T-helper 1 cell treated with Interleukin-12 subunit alpha and Interleukin-12 subunit beta and Interleukin-4 antibody, amounts not matched to agents 30 μg/mL and 1 μg/mL, for 36 hours (primary cell): Measurements from ENCODE around the gene KCNE4.

ENCODE experiments used
- H3K27ac Mint-ChIP-seq: one replicate; pipeline ENCODE4 v1.8.0; 2021; ENCODE audit warnings: mild to moderate bottlenecking, mixed read lengths
- H3K27me3 Mint-ChIP-seq: one replicate; pipeline ENCODE4 v1.8.0; 2021; ENCODE audit warnings: low read depth, mixed read lengths
- H3K36me3 Mint-ChIP-seq: one replicate; pipeline ENCODE4 v1.8.0; 2021; ENCODE audit warnings: low read depth, mixed read lengths
- H3K4me1 Mint-ChIP-seq: one replicate; pipeline ENCODE4 v1.8.0; 2021; ENCODE audit warnings: low read depth, mixed read lengths
- H3K4me3 Mint-ChIP-seq: one replicate; pipeline ENCODE4 v1.8.0; 2021; ENCODE audit warnings: mild to moderate bottlenecking, moderate library complexity, mixed read lengths
- H3K9me3 Mint-ChIP-seq: one replicate; pipeline ENCODE4 v1.8.0; 2021; ENCODE audit warnings: mixed read lengths

The KCNE4 gene, protein sequence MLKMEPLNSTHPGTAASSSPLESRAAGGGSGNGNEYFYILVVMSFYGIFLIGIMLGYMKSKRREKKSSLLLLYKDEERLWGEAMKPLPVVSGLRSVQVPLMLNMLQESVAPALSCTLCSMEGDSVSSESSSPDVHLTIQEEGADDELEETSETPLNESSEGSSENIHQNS

DNA sequence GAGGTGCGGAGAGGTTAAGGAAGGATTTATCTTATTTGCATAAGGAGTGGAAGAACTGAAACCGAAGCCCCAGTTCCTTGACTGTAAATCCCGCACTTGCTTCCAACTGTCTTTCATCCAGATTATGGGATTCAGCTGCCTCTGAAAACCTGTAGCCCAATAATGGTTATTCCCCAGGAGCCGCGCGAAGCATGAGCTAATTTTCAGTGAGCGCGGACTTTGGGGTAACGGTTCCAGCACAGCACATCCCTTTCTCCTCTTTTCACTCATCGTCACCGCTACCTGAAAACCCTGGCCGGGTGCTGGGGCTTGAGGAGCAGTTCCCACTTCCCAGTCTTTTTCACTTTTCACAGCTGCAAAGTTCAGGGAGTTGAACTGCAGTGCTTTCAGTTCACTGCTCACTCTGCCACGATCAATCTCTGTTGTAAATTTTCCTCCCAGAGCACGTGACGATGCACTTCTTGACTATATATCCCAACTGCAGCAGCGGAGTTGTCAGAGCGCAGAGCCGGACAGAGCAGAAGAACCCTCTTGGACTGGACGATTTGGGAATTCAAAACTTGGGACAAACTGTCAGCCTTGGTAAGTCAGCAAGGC lies at the start of gene KCNE4:
TSS of gene KCNE4 (plus strand) at position 498 of the 597 bp plus-strand sequence. CDS start 641 bp downstream, outside the sequence.
- H3K9me3 Mint-ChIP-seq, result no peaks in the 10 kb centered on the region

GRCh38 chr2:223003191-223003590 lies 48.8 kb upstream of the KCNE4 start:
- H3K27me3 Mint-ChIP-seq, result peaks cover 9% of the 10 kb centered on the region
- no peak overlapping the region for H3K4me3 Mint-ChIP-seq
- no peaks in the 10 kb centered on the region for H3K4me1 Mint-ChIP-seq
- no peaks in the 10 kb centered on the region for H3K36me3 Mint-ChIP-seq
- no peak overlapping the region for H3K27ac Mint-ChIP-seq
- H3K9me3 Mint-ChIP-seq, result no peaks in the 10 kb centered on the region

More for the DNA sequence above, at the start of gene KCNE4:
- Mint-ChIP-seq H3K4me1 (no peaks in the 10 kb centered on the region), H3K27ac (no peak within 1 kb of the TSS), H3K27me3 (no peaks in the 10 kb centered on the region), H3K4me3 (no peak within 1 kb of the TSS), H3K36me3 (no peaks in the 10 kb centered on the region)

GRCh38 chr2:223005496-223005895 lies 46.5 kb upstream of the KCNE4 start:
- H3K4me1 Mint-ChIP-seq, result no peaks in the 10 kb centered on the region
- H3K27me3 Mint-ChIP-seq, result peaks cover 4% of the 10 kb centered on the region
- no peaks in the 10 kb centered on the region for H3K36me3 Mint-ChIP-seq
- no peak overlapping the region for H3K27ac Mint-ChIP-seq
- no peak overlapping the region for H3K4me3 Mint-ChIP-seq
- H3K9me3 Mint-ChIP-seq, result no peaks in the 10 kb centered on the region

DNA sequence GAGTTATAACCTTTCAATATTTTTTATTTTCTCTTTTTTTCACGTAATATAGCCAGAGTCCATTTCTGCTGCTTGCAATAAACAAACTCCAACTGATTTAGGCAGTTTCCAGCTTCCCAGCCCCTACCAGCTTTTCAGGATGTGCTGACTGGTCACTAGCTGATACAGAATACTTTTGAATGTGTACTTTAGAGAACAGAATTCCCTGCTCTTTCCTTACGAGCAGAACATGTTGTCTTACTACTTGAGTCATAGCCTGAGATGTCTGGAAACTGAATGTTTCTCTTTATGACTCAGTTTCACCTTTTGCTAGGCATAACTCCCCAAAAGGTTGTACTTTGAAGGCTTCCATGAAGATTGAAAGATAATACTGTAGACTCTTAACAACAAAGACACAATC lies 44.5 kb upstream of the KCNE4 start:
- no peaks in the 10 kb centered on the region for H3K36me3 Mint-ChIP-seq

GRCh38 chr2:223008162-223008561 lies 43.8 kb upstream of the KCNE4 start:
- Mint-ChIP-seq H3K4me1 (no peaks in the 10 kb centered on the region), H3K27me3 (peaks cover 4% of the 10 kb centered on the region), H3K9me3 (no peaks in the 10 kb centered on the region), H3K27ac (no peak overlapping the region), H3K36me3 (no peaks in the 10 kb centered on the region), H3K4me3 (no peak overlapping the region)

More for the DNA sequence above, 44.5 kb upstream of the KCNE4 start:
- no peaks in the 10 kb centered on the region for H3K9me3 Mint-ChIP-seq
- H3K27me3 Mint-ChIP-seq, result peaks cover 4% of the 10 kb centered on the region
- H3K4me3 Mint-ChIP-seq, result no peak overlapping the region
- H3K4me1 Mint-ChIP-seq, result no peaks in the 10 kb centered on the region
- H3K27ac Mint-ChIP-seq, result no peak overlapping the region

- peaks cover 4% of the 10 kb centered on the region for H3K27me3 Mint-ChIP-seq
- no peak overlapping the region for H3K4me3 Mint-ChIP-seq
- H3K9me3 Mint-ChIP-seq, result no peaks in the 10 kb centered on the region
- H3K4me1 Mint-ChIP-seq, result no peaks in the 10 kb centered on the region
- H3K36me3 Mint-ChIP-seq, result no peaks in the 10 kb centered on the region
- H3K27ac Mint-ChIP-seq, result no peak overlapping the region
Observed at GRCh38 chr2:223008956-223009355, 43.0 kb upstream of the KCNE4 start.

DNA sequence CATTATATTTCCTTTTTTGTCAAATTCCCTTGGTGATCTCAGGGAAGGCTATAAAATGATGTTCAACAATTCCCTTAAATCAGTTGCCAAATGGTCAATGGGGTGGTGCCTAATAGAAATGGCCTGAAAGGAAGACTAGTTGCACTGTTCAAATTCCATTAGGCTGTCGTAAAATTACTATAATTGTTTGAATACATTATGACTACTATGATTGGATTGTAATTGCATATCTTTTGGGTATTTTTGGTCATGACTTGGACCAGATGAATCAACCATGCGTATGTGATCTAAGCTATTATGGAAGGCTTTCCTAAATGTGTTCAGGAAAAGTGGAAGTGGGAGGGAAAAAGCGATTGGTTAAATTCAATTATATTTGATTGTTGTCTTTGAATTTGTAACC lies 41.3 kb upstream of the KCNE4 start:
- H3K27ac Mint-ChIP-seq, result no peak overlapping the region
- peaks cover 9% of the 10 kb centered on the region for H3K27me3 Mint-ChIP-seq
- no peaks in the 10 kb centered on the region for H3K36me3 Mint-ChIP-seq
- H3K4me3 Mint-ChIP-seq, result no peak overlapping the region
- H3K4me1 Mint-ChIP-seq, result no peaks in the 10 kb centered on the region
- H3K9me3 Mint-ChIP-seq, result no peaks in the 10 kb centered on the region

GRCh38 chr2:223012291-223012690 lies 39.7 kb upstream of the KCNE4 start:
- Mint-ChIP-seq H3K9me3 (no peaks in the 10 kb centered on the region), H3K4me3 (no peak overlapping the region), H3K4me1 (no peaks in the 10 kb centered on the region), H3K27me3 (peaks cover 6% of the 10 kb centered on the region), H3K27ac (no peak overlapping the region), H3K36me3 (no peaks in the 10 kb centered on the region)

DNA sequence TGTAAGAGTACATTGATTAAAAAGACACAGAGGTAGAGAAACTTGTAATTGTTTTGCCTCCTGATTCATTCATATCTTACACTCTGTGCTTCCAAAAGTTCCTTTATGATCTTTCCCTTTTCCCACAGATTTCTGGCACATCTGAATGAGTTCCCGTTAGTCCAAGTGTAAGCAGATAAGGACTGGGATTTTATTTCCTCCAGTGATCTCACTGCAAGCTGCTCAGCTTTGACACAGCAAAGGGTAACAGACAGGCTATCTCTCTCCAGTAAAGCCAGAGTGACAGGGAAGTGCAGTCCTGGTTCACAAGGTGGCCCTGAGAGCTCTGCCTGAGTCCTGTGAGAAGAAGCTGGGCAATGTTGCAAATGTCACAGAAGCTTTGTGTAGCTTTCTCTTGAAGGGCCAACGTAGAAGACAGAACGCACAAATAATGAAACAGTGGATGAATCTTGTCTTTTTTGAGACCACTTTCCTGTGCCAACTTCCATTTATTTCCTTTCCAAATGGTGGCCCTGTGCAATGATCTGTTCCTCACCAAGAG lies 32.5 kb upstream of the KCNE4 start:
- H3K4me3 Mint-ChIP-seq, result no peak overlapping the region
- no peak overlapping the region for H3K27ac Mint-ChIP-seq
- no peaks in the 10 kb centered on the region for H3K36me3 Mint-ChIP-seq
- peaks cover 6% of the 10 kb centered on the region for H3K27me3 Mint-ChIP-seq
- no peaks in the 10 kb centered on the region for H3K4me1 Mint-ChIP-seq
- no peaks in the 10 kb centered on the region for H3K9me3 Mint-ChIP-seq

DNA sequence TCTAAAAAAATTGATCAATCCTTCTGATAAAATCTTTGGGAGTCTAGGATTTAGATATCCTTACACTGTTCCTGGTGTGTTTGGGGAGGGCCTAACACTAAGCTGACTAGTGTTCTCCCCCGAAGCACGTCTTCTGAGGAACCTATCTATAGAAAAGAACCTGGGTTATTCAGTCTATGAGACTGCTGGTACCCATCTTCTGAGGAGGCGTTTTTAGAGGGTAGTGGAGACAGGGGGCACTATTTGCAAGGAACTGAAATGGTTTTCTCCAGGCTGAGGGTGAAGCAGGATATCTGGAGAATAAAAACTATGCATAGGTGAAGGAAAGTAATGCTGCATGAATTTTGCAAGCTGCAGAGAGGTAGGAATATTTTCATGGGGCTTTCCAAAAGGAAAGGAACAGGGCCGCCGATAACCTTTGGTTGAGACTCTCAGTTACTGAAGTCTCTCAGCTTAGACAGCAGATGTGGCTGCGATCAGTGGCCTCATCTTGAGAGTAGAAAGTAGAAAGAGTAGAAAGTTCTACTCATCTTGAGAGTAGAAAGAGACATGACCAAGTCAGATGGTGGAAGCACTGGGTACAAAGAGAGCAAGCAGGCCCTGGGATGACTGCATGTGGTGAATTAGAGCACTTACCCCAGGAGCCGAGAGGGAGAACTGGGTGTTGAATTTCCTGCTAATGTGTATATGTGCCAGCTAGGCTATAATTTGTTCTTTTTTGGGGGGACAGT lies 31.8 kb upstream of the KCNE4 start:
- H3K27me3 Mint-ChIP-seq, result peaks cover under 1% of the 10 kb centered on the region
- no peaks in the 10 kb centered on the region for H3K4me1 Mint-ChIP-seq
- no peak overlapping the region for H3K27ac Mint-ChIP-seq
- H3K4me3 Mint-ChIP-seq, result no peak overlapping the region
- no peaks in the 10 kb centered on the region for H3K9me3 Mint-ChIP-seq
- no peaks in the 10 kb centered on the region for H3K36me3 Mint-ChIP-seq

DNA sequence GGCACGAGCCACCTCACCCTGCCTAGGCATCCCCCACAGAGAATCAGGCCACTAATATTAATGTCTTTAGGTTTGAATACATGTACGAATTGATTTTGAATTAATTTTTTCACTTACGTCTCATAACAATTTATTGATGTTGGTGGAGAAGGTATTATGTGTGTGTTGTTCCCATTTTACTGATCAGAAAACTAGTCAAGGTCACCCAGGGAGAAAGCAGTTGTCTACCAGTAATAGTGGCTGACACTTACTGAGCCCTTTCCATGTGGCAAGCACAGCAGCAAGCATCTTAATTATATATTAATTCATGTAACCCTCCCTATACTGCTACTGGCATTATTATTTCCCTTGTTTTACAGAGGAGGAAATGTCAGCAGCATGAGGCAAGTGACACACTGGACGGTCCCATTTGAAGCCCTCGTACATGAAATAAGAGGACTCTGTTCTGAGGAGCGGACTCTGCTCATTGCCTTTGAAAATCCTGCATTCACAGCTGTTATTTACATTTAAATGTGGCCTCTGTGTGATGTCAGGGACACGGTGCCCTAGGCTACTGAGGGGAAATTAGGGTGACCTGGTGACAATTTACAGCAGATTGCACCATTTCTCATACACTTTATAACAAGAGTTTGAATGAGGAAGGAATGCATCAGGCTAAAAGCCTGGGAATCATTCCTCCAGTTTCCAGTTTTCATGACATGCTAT lies 30.9 kb upstream of the KCNE4 start:
- Mint-ChIP-seq H3K36me3 (no peaks in the 10 kb centered on the region), H3K9me3 (no peaks in the 10 kb centered on the region), H3K27ac (no peak overlapping the region), H3K27me3 (no peaks in the 10 kb centered on the region), H3K4me3 (no peak overlapping the region), H3K4me1 (no peaks in the 10 kb centered on the region)

DNA sequence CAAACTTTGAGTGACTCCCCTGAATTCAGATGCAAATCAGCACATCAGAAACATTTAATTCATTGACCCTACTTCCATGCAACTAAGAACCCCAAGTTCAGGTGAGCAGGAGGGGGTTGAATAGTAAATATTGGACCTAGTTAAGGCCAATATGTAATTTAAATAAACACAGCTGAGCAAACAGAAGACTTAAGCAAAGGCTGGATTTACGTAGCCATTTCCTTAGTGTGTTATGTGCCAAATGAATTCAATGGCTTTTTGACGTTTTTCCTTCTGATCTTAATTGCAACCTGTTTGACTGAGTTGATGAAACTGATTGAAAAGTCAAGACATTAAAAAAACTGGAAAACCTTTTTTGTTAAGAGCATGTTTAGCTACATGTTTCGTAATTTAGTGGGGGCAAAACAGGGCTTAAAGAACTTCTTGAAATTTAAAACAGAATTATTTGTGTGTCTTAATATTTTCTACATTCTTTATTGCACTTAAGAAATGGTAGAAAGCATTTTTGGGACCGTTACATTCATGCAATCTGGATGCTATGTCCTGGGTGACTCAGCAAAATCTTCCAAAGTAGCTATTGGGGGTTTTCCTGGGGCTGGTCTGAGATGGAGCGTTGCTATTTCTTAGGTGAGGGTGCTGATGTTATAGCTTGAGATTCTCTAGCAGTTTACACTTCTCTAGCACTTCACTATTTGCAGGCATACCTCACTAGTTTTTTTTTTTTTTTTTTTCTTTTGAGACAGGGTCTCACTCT lies 25.5 kb upstream of the KCNE4 start:
- Mint-ChIP-seq H3K36me3 (no peaks in the 10 kb centered on the region), H3K27ac (no peak overlapping the region), H3K4me3 (no peak overlapping the region), H3K9me3 (no peaks in the 10 kb centered on the region), H3K27me3 (no peaks in the 10 kb centered on the region), H3K4me1 (no peaks in the 10 kb centered on the region)

DNA sequence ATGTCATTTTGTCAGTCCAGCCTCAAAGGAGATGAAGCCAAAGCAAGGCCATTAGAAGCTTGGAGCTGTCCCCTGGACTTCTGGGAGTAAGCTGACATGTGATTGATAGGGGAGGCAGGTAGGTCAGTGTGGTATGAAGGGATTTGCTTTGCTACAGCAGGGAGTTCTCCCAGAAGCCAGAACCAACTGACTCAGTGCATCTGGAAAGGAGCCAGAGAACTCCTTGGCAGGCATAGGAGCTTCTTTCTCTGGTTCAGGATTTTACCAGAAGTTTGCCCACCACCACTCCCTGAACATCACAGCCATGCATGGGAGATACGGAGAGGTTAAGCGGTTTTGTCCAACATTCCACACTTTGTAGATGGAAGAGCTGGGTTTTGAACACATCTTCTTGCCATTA lies 24.5 kb upstream of the KCNE4 start:
- Mint-ChIP-seq H3K27me3 (no peaks in the 10 kb centered on the region), H3K4me1 (no peaks in the 10 kb centered on the region)

GRCh38 chr2:223029287-223029686 lies 22.7 kb upstream of the KCNE4 start:
- H3K27ac Mint-ChIP-seq, result no peak overlapping the region
- H3K4me1 Mint-ChIP-seq, result no peaks in the 10 kb centered on the region
- H3K9me3 Mint-ChIP-seq, result no peaks in the 10 kb centered on the region
- H3K36me3 Mint-ChIP-seq, result no peaks in the 10 kb centered on the region
- no peaks in the 10 kb centered on the region for H3K27me3 Mint-ChIP-seq
- H3K4me3 Mint-ChIP-seq, result no peak overlapping the region

More for the DNA sequence above, 24.5 kb upstream of the KCNE4 start:
- Mint-ChIP-seq H3K4me3 (no peak overlapping the region), H3K9me3 (no peaks in the 10 kb centered on the region), H3K27ac (no peak overlapping the region), H3K36me3 (no peaks in the 10 kb centered on the region)
